ENCODE data around the gene NID2.

The NID2 gene

DNA sequence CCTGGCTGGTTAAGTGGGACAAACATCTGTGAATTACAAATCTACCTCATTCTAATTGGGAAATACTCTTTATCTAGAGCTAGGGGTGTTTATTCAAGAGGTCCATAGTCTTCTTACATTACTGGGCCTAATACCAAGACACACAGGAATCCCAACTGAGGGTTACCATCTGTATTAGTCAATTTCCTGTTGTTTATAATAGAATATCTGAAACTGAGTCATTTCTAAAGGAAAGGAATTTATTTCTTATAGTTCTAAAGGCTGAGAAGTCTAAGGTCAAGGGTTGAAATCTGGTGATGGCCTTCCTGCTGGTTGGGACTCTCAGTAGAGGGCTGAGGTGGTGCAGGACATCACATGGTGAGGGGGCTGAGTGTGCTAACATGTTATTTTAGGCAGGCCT lies 43.5 kb downstream of the NID2 start:
- DNase-seq, result no peak

GRCh38 chr14:52023518-52023917 lies 45.3 kb downstream of the NID2 start:
- DNase-seq, result no peak

DNA sequence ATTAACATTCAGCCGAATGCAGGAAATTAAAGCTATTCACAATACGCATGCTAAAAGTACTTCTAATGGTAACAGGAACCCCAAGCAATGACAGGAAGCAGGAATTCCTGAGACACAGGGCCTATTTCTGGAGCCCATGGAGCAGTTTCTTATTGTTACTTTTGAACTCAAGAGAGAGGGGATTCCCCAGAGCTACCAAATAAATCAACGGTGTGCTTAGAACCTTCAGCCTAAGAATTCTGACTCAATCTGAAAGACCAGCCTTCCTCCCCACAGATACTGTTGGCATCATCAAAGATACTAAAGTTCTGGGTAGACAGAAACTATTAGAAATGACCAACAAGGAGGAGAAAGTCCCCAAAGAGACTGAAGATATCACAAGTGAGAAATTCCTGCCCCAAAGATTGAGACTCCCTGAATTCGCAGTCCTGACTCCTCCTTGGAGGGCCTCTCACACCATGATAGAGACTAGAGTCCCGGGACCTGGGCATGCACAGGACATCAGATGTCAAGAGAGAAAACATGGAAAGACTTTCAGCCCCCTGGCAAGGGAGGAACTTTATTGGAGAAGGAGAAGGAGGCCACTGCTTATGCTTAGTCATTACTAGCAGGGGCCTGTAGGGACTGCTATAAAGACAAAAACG lies 46.8 kb downstream of the NID2 start:
- no peak for DNase-seq

DNA sequence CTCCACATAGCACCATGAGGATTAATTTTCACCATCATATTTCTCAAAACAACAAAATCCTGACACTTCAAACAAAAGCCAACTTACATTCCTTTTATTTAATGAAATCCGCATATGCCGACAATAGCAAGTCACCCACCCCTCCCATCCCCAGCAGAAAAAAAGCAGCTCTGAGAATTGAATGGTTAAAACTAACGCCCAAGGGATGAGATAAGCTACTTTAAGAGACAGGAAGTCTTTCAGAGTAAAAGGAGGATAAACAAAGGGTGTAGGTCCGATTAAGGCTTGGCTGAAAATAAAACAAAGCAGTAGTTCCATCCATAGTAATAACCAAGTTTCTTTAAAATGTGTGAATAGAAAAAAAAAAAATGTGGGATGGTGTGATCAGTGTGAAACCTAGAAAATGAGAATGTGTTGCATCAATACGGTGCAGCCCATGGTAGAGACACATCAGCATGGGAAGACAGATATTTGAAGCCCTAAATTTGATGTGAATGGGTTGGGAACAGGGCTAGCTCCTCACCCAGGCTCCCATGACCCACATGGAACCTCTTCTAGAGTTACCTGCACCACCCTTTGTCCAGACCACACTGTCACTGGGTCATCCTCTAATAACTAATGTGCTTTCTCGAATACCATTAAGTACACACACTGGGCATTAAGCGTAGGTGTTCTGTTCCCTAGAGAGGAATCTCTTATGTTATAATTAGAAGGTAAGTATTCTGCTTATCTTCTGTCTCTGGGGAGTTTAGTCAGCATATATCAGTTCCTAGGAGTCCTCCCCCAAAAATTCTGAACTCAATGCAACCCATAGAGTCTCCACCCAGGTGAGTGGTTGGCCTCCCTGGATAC lies 47.8 kb downstream of the NID2 start:
- no peak for DNase-seq

DNA sequence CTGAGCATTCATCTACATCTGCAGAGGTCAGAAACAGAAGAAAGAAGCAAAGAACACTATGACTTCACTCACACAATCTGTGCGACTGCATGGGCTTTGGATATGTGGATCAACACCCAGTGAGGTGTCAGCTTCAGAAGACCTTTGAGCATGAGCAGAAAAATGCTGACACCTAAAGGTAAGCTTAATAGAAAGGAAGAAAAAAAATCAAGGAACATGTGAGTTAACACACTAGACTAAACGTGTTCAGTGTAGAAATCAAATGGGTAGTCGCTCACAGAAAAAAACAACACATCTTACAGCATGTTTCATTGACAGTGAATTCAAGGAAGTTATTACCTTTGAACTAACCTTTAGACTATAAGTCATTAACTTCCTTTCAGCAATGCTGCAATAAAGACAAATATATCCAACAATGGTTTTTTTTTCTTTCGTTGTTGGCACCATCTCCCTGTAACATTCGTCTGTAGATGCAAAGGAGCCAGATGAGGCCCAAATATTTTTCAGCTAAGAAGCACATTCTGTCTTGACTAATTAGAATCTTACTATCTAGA lies 48.6 kb downstream of the NID2 start:
- no peak for DNase-seq

- DNase-seq, result no peak
These were observed 49.9 kb downstream of the NID2 start for GRCh38 chr14:52018970-52019369.

DNA sequence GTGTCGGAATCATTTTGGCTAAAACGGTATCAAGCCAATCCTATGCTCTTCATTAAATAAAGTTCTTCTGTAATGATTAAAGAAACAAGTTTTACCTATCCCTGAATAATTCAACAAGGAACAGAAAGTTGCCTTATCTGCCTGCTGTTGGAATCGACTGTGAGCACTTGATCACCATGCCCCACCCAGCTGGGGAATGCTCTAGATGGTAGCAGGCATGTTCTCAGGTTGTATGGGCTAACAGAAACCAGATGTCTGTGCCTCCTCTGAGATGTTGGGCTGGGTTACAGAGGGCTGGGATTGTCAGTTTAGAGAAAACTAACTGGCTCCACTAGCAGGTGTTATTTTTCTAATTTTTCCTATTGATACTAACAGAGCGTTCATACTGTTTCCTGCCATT lies 50.6 kb downstream of the NID2 start:
- no peak for DNase-seq

GRCh38 chr14:52015411-52016030 lies 53.3 kb downstream of the NID2 start:
- no peak for DNase-seq

DNA sequence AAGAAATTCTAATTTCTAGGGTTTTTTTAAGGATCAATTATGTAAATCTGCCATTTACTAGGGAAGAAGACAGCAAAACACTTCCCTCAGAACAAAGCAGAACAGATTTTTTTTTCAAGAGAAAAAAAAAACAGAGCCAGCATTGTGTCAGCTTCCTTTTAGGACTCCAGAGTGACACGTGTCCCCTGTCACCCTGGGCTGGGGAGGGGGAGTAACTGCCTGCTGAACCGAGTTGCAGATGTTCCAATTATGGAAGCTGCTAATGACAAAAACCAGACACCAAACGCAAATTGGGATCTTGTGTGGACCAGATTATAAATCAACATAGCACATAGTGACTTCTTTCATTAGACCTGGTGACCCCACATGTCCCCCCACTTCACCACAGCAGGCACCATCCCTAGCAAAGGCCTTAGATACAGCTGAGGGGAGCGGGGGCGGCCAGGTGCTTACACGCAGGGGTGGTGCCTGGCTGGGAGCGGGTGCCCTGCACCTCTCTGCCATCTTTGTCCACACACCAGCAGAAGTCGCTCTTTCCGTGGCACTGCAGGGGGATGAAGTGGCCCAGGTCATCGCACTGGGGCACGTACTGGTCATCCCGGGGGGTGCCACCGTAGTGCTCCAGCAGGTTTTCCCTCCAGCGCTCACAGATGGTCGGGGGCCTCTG lies 54.1 kb downstream of the NID2 start:
- DNase-seq, result peak; percentile 50

GRCh38 chr14:52013984-52014600 lies 54.8 kb downstream of the NID2 start:
- no peak for DNase-seq

GRCh38 chr14:52012635-52013034 lies 56.2 kb downstream of the NID2 start:
- no peak for DNase-seq

GRCh38 chr14:52011523-52011922 lies 57.3 kb downstream of the NID2 start:
- no peak for DNase-seq

DNA sequence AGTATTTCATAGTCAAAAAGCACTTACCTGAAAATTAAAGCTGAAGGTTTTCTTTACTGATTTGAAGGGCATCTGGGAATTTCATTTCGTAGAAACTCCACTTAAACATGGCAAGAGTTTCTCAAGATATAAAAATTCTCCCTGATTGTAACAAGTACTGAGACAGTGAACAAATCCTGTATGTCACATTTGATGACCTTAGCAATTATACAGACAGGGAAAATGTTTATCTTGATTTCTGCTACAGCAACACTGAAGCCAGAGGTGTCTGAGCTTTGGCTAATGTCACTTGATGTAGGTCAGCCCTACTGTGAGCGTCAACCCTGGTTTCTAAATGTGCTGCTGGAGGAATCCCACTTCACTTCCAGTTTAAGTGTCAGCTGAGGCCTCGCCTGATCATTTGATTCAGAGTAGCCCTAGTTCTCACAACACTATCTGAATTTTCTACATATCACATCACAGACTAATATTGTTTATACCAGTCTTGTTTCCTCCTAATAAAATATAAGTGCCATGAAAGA lies 58.6 kb downstream of the NID2 start:
- DNase-seq, result no peak

DNA sequence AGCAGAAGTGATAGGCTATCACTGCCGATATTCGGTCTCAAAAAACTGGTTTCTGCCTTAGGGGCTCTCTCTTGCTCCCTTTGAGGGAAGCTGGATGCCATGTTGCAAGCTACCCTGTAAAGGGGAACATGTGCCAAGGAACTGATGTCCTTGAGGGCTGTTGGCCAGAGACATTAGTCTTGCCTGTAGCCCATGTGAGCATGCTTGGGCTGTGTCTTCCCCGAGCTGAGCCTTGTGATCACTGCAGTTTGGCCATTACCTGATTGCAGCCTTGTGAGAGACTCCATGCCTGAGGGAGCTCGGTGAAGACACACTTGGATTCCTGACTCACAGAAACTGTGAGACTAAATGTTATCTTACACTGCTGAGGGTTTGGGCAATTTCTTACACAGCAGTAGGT lies 60.7 kb downstream of the NID2 start:
- DNase-seq, result no peak

GRCh38 chr14:52007637-52008036 lies 61.2 kb downstream of the NID2 start:
- DNase-seq, result no peak

GRCh38 chr14:52007211-52007610 lies 61.6 kb downstream of the NID2 start:
- DNase-seq, result no peak

GRCh38 chr14:52006361-52006760 lies 62.5 kb downstream of the NID2 start:
- no peak for DNase-seq

GRCh38 chr14:52005625-52006024 lies 63.2 kb downstream of the NID2 start:
- DNase-seq, result no peak

DNA sequence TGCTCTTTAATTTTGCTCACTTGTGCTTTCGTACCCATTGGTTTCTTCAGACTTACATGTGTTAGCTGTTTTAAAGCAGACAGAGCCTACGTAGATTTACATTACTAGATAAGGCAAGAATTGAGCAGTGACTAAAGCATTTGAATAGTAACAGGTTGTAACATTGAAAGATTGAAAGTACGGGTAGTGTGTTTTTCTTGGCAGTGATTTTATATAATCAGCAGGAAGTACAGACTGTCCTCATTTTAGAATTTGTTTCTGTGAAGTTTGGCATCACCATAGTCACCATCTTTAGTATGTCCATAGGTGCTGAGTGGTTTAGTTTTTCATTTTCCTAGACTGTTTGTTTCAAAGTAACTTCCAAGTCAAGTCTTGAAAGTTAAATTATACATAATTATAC lies 65.5 kb downstream of the NID2 start:
- no peak for DNase-seq

DNA sequence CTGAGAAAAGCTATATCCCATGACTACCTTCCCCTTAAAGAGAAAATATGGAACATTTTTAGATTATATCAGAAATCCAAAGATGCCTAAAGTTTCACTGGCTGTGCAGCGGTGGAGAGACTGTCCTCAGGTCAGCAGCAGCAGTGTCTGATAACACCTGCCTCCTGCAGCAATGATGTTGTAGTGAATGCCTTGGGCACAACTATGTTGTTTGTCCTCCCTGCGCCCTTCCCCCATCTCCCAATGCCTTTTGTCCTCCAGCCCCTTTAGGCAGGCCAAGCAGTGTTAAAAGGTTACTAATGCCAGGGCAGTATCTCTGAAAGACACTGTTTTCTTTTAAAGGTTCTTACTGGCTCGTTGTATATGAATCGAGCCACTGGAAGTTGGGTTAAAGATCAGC lies 66.3 kb downstream of the NID2 start:
- DNase-seq, result no peak

- DNase-seq, result no peak
These were observed 68.2 kb downstream of the NID2 start for GRCh38 chr14:52000696-52001095.

GRCh38 chr14:52000019-52000582 lies 68.8 kb downstream of the NID2 start:
- DNase-seq, result no peak

Data from eye (tissue), 1 donor.